CD14-positive monocyte (primary cell): ENCODE results near the gene RPL3. TPM values are rescaled to one million over a fixed set of nuclear protein-coding genes. Genes with fewer than 3 reads are reported as not detected.
A peak's percentile ranks its signal among the peaks of the same experiment; 100 is the strongest.

Experiments
- DNase-seq, 3 donors: peaks; one replicate each; pipeline ENCODE4 v3.0.0-alpha.2; 2011 to 2022
- H2AFZ ChIP-seq: 2 replicates; pipeline ENCODE4 v1.6.0; 2012; ENCODE audit warnings: mild to moderate bottlenecking, low read depth, low read length, inconsistent platforms; ENCODE audit not compliant: insufficient read depth, poor library complexity, severe bottlenecking
- H3K27ac ChIP-seq, 2 donors: 1 replicate in 1 of 2; 2 replicates in 1 of 2; pipeline ENCODE4 v1.5.1; 2012 to 2013; ENCODE audit warnings: low read length in 2 of 2, control low read depth in 1 of 2, inconsistent platforms in 1 of 2, low read depth in 1 of 2, mild to moderate bottlenecking in 1 of 2
- H3K27me3 ChIP-seq, 2 donors: one replicate each; pipeline versions ENCODE4 v1.6.0 to v1.6.1; 2011 to 2013; ENCODE audit warnings: low read length in 2 of 2; ENCODE audit not compliant: control insufficient read depth in 2 of 2, insufficient read depth in 2 of 2
- H3K36me3 ChIP-seq, 2 donors: replicated peaks in 1 of 2; 1 replicate in 1 of 2; 2 replicates in 1 of 2; pipeline versions ENCODE4 v1.5.1 to v1.6.1; 2012 to 2013; ENCODE audit warnings: low read length in 2 of 2, control low read depth in 1 of 2, inconsistent platforms in 1 of 2, mild to moderate bottlenecking in 1 of 2; ENCODE audit not compliant: insufficient read depth in 2 of 2, control insufficient read depth in 1 of 2
- H3K4me1 ChIP-seq, 2 donors: 1 replicate in 1 of 2; 2 replicates in 1 of 2; pipeline versions ENCODE4 v1.5.1 to v1.6.1; 2012 to 2013; ENCODE audit warnings: low read length in 2 of 2, control low read depth in 1 of 2, inconsistent platforms in 1 of 2, mild to moderate bottlenecking in 1 of 2, moderate library complexity in 1 of 2; ENCODE audit not compliant: insufficient read depth in 2 of 2, control insufficient read depth in 1 of 2
- H3K4me2 ChIP-seq: replicated peaks from 2 replicates; pipeline ENCODE3; 2012; ENCODE audit warnings: low read length, moderate library complexity, mild to moderate bottlenecking; ENCODE audit not compliant: poor library complexity, severe bottlenecking; ENCODE audit errors: extremely low read depth
- H3K4me3 ChIP-seq, 3 experiments: fragments of 200-600 bp in 1 of 3; sonication (generic) in 1 of 3; replicated peaks in 1 of 3; 1 replicate in 2 of 3; 2 replicates in 1 of 3; pipeline ENCODE4 v1.5.1; 2011 to 2013; ENCODE audit warnings: low read length in 3 of 3, mild to moderate bottlenecking in 3 of 3, control low read depth in 2 of 3, low read depth in 2 of 3, inconsistent platforms in 1 of 3, moderate library complexity in 1 of 3
- H3K79me2 ChIP-seq: 2 replicates; pipeline ENCODE4 v1.6.0; 2012; ENCODE audit warnings: mild to moderate bottlenecking, control low read depth, inconsistent platforms, low read length, moderate library complexity; ENCODE audit not compliant: insufficient read depth
- H3K9ac ChIP-seq: 2 replicates; pipeline ENCODE4 v1.6.0; 2017; ENCODE audit warnings: low read length, mild to moderate bottlenecking; ENCODE audit not compliant: insufficient read depth, poor library complexity, severe bottlenecking
- H3K9me3 ChIP-seq, 2 donors: replicated peaks in 1 of 2; 1 replicate in 1 of 2; 2 replicates in 1 of 2; pipeline versions ENCODE4 v1.5.1 to v1.6.1; 2012 to 2013; ENCODE audit warnings: low read length in 2 of 2, control low read depth in 1 of 2; ENCODE audit not compliant: control insufficient read depth in 1 of 2, insufficient read depth in 1 of 2
- H4K20me1 ChIP-seq: 2 replicates; pipeline ENCODE4 v1.6.0; 2012; ENCODE audit warnings: mild to moderate bottlenecking, low read length, control low read depth, moderate library complexity; ENCODE audit not compliant: insufficient read depth
- H3K27ac Mint-ChIP-seq, 7 donors: one replicate each; pipeline ENCODE4 v1.8.0; 2020; ENCODE audit warnings: mild to moderate bottlenecking in 7 of 7, mixed read lengths in 7 of 7, moderate library complexity in 6 of 7, inconsistent platforms in 2 of 7
- H3K27me3 Mint-ChIP-seq, 3 donors: one replicate each; pipeline ENCODE4 v1.8.0; 2021 to 2022; ENCODE audit warnings: low read depth in 3 of 3, mild to moderate bottlenecking in 3 of 3, mixed read lengths in 3 of 3, moderate library complexity in 3 of 3, inconsistent platforms in 1 of 3
- H3K36me3 Mint-ChIP-seq, 2 donors: one replicate each; pipeline ENCODE4 v1.8.0; 2020; ENCODE audit warnings: mixed read lengths in 2 of 2, inconsistent platforms in 1 of 2, mild to moderate bottlenecking in 1 of 2
- H3K4me1 Mint-ChIP-seq: one replicate; pipeline ENCODE4 v1.8.0; 2020; ENCODE audit warnings: mild to moderate bottlenecking, mixed read lengths
- H3K4me3 Mint-ChIP-seq, 2 donors: one replicate each; pipeline ENCODE4 v1.8.0; 2020; ENCODE audit warnings: mild to moderate bottlenecking in 2 of 2, mixed read lengths in 2 of 2, moderate library complexity in 1 of 2
- H3K9me3 Mint-ChIP-seq, 7 donors: one replicate each; pipeline ENCODE4 v1.8.0; 2020 to 2022; ENCODE audit warnings: mixed read lengths in 7 of 7, mild to moderate bottlenecking in 6 of 7, moderate library complexity in 6 of 7, inconsistent platforms in 2 of 7
- WGBS: methylation state at CpG from one replicate; pipeline ENCODE4 v1.1.5; 2013; ENCODE audit warnings: missing lambda C conversion rate; ENCODE audit not compliant: insufficient coverage; 5-methylcytosine and 5-hydroxymethylcytosine counted together
- intact Hi-C, 2 donors: fragments of 100-400 bp; cut with micrococcal nuclease; formaldehyde crosslinking; loops; one replicate each; pipeline versions ENCODE4 v1.15.0 to v1.15.1; 2023
- polyA plus RNA-seq, 3 donors: library from polyadenylated mRNA; depleted of rRNA in 1 of 3; unstranded in 2 of 3; stranded (reverse) in 1 of 3; fragments of 300-500 nt in 2 of 3; fragments of >200 nt in 1 of 3; fragmentation: Illumina TruSeq in 2 of 3; gene quantifications; 1 replicate in 2 of 3; 2 replicates in 1 of 3; pipeline ENCODE4 v1.2.3, GENCODE V29; 2012 to 2021
- TF ChIP-seq, protein P1 (sequence below): fragments of 200-600 bp; IDR thresholded peaks from one replicate; pipeline ENCODE4 v1.8.0; 2022; ENCODE audit warnings: antibody characterized with exemption, mild to moderate bottlenecking

The RPL3 gene
- polyA plus RNA-seq, 3 donors = 604 to 2,104 (median 698) TPM

DNA sequence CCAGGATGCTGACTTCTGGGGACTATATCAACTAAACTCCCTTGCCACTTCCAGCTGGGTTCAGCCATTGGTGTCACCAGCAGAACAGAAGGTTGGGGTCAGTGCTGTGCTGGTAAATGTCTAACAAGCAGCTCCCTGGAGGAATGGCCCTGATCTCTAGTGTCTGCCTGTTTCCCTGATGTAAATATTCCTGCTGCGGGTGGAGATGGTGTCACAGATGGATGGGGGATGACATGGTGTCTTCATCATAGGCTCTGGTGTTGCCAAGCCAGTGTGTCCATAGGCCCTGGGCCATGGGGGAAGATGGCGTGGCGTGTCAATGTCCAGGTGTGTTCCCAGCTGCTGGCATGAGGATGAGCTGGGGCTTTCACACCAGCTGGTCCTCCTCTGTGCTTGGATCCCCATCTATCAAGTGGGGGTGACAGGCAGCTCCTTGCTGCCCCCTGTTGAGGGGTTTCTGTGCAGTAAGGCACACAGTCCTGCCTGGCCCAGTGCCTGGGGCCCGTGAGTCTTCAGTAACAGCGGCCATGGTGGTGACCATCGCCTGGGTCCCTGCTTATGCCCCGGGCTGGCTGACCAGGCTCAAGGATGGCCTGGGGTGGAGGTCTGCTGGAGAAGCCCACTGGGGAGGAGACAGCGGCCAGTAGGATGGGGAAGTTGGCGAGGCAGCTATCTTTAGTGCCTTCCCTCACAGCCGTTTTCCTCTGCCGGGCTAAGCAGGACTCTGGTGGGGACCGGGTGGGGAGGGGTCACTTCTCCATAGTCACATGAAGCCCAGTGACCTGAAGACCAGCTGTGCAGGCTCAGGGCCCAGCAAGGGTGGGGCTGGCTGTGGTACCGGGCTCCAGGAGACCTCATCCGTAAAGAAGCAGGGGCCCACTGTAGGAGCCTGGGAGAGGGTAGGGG, 12.7 kb downstream of the RPL3 start:
- H3K36me3 Mint-ChIP-seq = peaks cover 4 to 5% of the 10 kb centered on the region in 2 donors
- Histone ChIP-seq H3K9ac (no peak overlapping the region), H3K4me1 (peaks cover 35 to 46% of the 10 kb centered on the region in 2 donors), H3K4me3 (no peak overlapping the region), H3K36me3 (peaks cover 2 to 3% of the 10 kb centered on the region in 2 donors), H3K27ac (no peak overlapping the region), H4K20me1 (peaks cover 14% of the 10 kb centered on the region), H3K27me3 (no peaks in the 10 kb centered on the region), H2AFZ (peak overlapping the region; percentile 22), H3K79me2 (no peaks in the 10 kb centered on the region), H3K9me3 (no peaks in the 10 kb centered on the region), H3K4me2 (no peak overlapping the region)
- WGBS = 43% methylated on average over 9 of the region's 14 CpGs
- peak in 2 of 3 donors; percentile 65 to 68 for DNase-seq
- H3K4me1 Mint-ChIP-seq = peaks cover 41% of the 10 kb centered on the region
- H3K4me3 Mint-ChIP-seq = no peak overlapping the region
- intact Hi-C loops = loop anchor here in 1 of 2 donors (5.0 kb wide), 1 partner anchor 39 kb away; no protein-coding TSS in a partner anchor
- peaks cover 2 to 10% (median 8%) of the 10 kb centered on the region in 3 donors for H3K27me3 Mint-ChIP-seq
- H3K9me3 Mint-ChIP-seq = peaks cover 0 to 4% (median 0%) of the 10 kb centered on the region in 7 donors
- TF ChIP-seq, protein P1, sequence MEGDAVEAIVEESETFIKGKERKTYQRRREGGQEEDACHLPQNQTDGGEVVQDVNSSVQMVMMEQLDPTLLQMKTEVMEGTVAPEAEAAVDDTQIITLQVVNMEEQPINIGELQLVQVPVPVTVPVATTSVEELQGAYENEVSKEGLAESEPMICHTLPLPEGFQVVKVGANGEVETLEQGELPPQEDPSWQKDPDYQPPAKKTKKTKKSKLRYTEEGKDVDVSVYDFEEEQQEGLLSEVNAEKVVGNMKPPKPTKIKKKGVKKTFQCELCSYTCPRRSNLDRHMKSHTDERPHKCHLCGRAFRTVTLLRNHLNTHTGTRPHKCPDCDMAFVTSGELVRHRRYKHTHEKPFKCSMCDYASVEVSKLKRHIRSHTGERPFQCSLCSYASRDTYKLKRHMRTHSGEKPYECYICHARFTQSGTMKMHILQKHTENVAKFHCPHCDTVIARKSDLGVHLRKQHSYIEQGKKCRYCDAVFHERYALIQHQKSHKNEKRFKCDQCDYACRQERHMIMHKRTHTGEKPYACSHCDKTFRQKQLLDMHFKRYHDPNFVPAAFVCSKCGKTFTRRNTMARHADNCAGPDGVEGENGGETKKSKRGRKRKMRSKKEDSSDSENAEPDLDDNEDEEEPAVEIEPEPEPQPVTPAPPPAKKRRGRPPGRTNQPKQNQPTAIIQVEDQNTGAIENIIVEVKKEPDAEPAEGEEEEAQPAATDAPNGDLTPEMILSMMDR = peak; percentile 51
- peak overlapping the region in 4 of 7 donors; percentile 32 to 77 (median 43) for H3K27ac Mint-ChIP-seq

DNA sequence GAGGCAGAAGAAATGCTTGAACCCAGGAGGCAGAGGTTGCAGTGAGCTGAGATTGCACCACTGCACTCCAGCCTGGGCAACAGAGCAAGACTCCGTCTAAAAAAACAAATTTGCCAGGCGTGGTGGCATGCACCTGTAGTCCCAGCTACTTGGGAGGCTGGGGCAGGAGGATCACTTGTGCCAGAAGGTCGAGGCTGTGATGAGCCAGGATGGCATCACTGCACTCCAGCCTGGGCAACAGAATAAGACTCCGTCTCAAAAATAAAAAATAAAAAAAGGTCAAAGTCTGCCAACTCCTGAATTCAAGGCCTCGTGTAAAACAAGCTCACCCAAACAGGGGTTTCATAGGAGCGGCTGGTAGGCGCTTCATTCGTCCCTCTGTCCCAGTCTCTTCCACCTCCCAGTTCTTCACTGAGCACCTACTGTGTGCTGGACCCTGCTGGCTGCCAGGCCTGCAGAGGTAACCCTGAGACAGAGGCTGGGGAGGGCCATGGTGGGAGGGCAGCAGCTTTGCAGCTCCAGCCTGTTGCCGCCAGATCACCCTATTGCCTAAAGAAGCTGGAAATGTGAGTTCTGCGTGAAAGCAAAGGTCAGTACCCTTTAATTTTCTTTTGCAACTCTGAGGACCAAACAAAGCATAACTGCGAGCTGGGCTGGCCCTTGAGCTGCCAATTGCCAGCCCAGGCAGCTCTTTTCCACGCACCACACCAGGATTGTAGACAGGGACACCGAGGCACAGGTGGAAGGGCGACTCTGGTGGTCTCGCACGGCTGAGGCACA, 15.3 kb downstream of the RPL3 start:
- no peaks in the 10 kb centered on the region for H4K20me1 ChIP-seq
- no peaks in the 10 kb centered on the region for H3K79me2 ChIP-seq
- no peak overlapping the region for H3K4me3 Mint-ChIP-seq
- TF ChIP-seq, protein P1 = no peak
- no peak overlapping the region for H3K4me2 ChIP-seq
- H3K27me3 ChIP-seq = no peaks in the 10 kb centered on the region
- intact Hi-C loops = no loop called here
- no peak overlapping the region for H2AFZ ChIP-seq
- H3K9me3 ChIP-seq = no peaks in the 10 kb centered on the region
- H3K36me3 ChIP-seq = no peaks in the 10 kb centered on the region
- peaks cover 45 to 49% of the 10 kb centered on the region in 2 donors for H3K4me1 ChIP-seq
- H3K36me3 Mint-ChIP-seq = peaks cover 2 to 4% of the 10 kb centered on the region in 2 donors
- H3K9ac ChIP-seq = no peak overlapping the region
- no peak overlapping the region for H3K27ac ChIP-seq
- H3K4me1 Mint-ChIP-seq = peaks cover 47% of the 10 kb centered on the region
- H3K27me3 Mint-ChIP-seq = peaks cover 5 to 10% (median 6%) of the 10 kb centered on the region in 3 donors
- H3K27ac Mint-ChIP-seq = no peak overlapping the region
- no peaks in the 10 kb centered on the region for H3K9me3 Mint-ChIP-seq
- WGBS = 97% methylated on average over 12 of the region's 16 CpGs
- DNase-seq = no peak
- no peak overlapping the region for H3K4me3 ChIP-seq
